NT2/D1 (cell line): ENCODE data around the gene TMEM129.

Experiments used
- DNase-seq: peaks from one replicate; pipeline ENCODE4 v3.0.0-alpha.2; 2011; ENCODE audit warnings: low read depth, low spot score
- H3K27me3 ChIP-seq: 2 replicates; pipeline ENCODE4 v1.6.0; 2011; ENCODE audit warnings: mild to moderate bottlenecking; ENCODE audit not compliant: insufficient read length, insufficient read depth
- H3K36me3 ChIP-seq: 2 replicates; pipeline ENCODE4 v1.6.1; 2011; ENCODE audit warnings: mild to moderate bottlenecking, low read length, mixed read lengths; ENCODE audit not compliant: insufficient read depth, insufficient read length
- H3K4me1 ChIP-seq: 2 replicates; pipeline ENCODE4 v1.5.1; 2011; ENCODE audit not compliant: insufficient read depth, insufficient read length
- H3K4me3 ChIP-seq: 2 replicates; pipeline ENCODE4 v1.5.1; 2011; ENCODE audit warnings: low read depth; ENCODE audit not compliant: insufficient read length
- H3K9ac ChIP-seq: 2 replicates; pipeline ENCODE4 v1.6.0; 2011; ENCODE audit warnings: low read depth; ENCODE audit not compliant: insufficient read length
- H3K9me3 ChIP-seq: 2 replicates; pipeline ENCODE4 v1.5.1; 2011; ENCODE audit warnings: mild to moderate bottlenecking, low read length; ENCODE audit not compliant: insufficient read depth
- SUZ12 ChIP-seq: IDR thresholded peaks from 2 replicates; pipeline ENCODE4 v1.6.1; 2011; ENCODE audit not compliant: insufficient read length, insufficient read depth; ENCODE audit errors: extremely low read depth
- YY1 ChIP-seq: IDR thresholded peaks from 2 replicates; pipeline ENCODE4 v1.6.1; 2011; ENCODE audit not compliant: insufficient read length, insufficient read depth
- ZNF274 ChIP-seq: IDR thresholded peaks from 2 replicates; pipeline ENCODE4 v1.6.1; 2011; ENCODE audit warnings: mild to moderate bottlenecking, low read depth, low read length

The TMEM129 gene

GRCh38 chr4:1721003-1721665 lies at the start of gene TMEM129, which contains the start of gene TACC3:
Gene TMEM129, minus strand, starts transcription at chr4:1721323. Its CDS starts 486 bp downstream, at chr4:1720837.
Gene TACC3, plus strand, starts transcription at chr4:1721521. Its CDS starts 1,901 bp downstream, at chr4:1723422.
- Histone ChIP-seq H3K27me3 (no peaks in the 10 kb centered on the region), H3K9ac (peak within 1 kb of the TSS; percentile 96), H3K4me1 (peaks cover 20% of the 10 kb centered on the region), H3K9me3 (no peaks in the 10 kb centered on the region), H3K36me3 (peaks cover 67% of the 10 kb centered on the region), H3K4me3 (peak within 1 kb of the TSS; percentile 86)
- peak; percentile 95 for DNase-seq
- no peak for TF ChIP-seq SUZ12
- no peak for TF ChIP-seq YY1
- TF ChIP-seq ZNF274, result no peak

GRCh38 chr4:1770791-1771231 lies 49.7 kb upstream of the TMEM129 start:
- H3K9me3 ChIP-seq, result no peaks in the 10 kb centered on the region
- H3K4me3 ChIP-seq, result no peak overlapping the region
- TF ChIP-seq YY1, result no peak
- no peak for TF ChIP-seq ZNF274
- TF ChIP-seq SUZ12, result no peak
- no peaks in the 10 kb centered on the region for H3K36me3 ChIP-seq
- H3K27me3 ChIP-seq, result no peaks in the 10 kb centered on the region
- H3K9ac ChIP-seq, result peak overlapping the region; percentile 54
- DNase-seq, result no peak
- H3K4me1 ChIP-seq, result peaks cover 54% of the 10 kb centered on the region

GRCh38 chr4:1770245-1770644 lies 49.1 kb upstream of the TMEM129 start:
- Histone ChIP-seq H3K9me3 (no peaks in the 10 kb centered on the region), H3K4me1 (peaks cover 55% of the 10 kb centered on the region), H3K9ac (no peak overlapping the region), H3K36me3 (no peaks in the 10 kb centered on the region), H3K27me3 (no peaks in the 10 kb centered on the region), H3K4me3 (no peak overlapping the region)
- DNase-seq, result no peak
- TF ChIP-seq ZNF274 (no peak), YY1 (no peak), SUZ12 (no peak)

- Histone ChIP-seq H3K27me3 (no peaks in the 10 kb centered on the region), H3K4me3 (no peak overlapping the region), H3K4me1 (peaks cover 57% of the 10 kb centered on the region), H3K36me3 (no peaks in the 10 kb centered on the region), H3K9me3 (no peaks in the 10 kb centered on the region), H3K9ac (peak overlapping the region; percentile 2)
- no peak for TF ChIP-seq SUZ12
- no peak for TF ChIP-seq YY1
- no peak for TF ChIP-seq ZNF274
- no peak for DNase-seq
Measured at GRCh38 chr4:1769692-1770091, 48.6 kb upstream of the TMEM129 start.

- TF ChIP-seq ZNF274, result no peak
- no peak for TF ChIP-seq YY1
- TF ChIP-seq SUZ12, result no peak
- Histone ChIP-seq H3K4me3 (peak overlapping the region; percentile 24), H3K9ac (peak overlapping the region; percentile 83), H3K36me3 (no peaks in the 10 kb centered on the region), H3K9me3 (no peaks in the 10 kb centered on the region), H3K4me1 (peaks cover 49% of the 10 kb centered on the region), H3K27me3 (no peaks in the 10 kb centered on the region)
- no peak for DNase-seq
Measured at GRCh38 chr4:1768367-1769034, 47.4 kb upstream of the TMEM129 start.

- no peak for TF ChIP-seq YY1
- no peak for TF ChIP-seq ZNF274
- TF ChIP-seq SUZ12, result no peak
- H3K4me1 ChIP-seq, result peaks cover 47% of the 10 kb centered on the region
- H3K27me3 ChIP-seq, result no peaks in the 10 kb centered on the region
- DNase-seq, result peak; percentile 74
- H3K9me3 ChIP-seq, result no peaks in the 10 kb centered on the region
- H3K36me3 ChIP-seq, result no peaks in the 10 kb centered on the region
- H3K9ac ChIP-seq, result peak overlapping the region; percentile 83
- H3K4me3 ChIP-seq, result peak overlapping the region; percentile 24
Measured at GRCh38 chr4:1767770-1768366, 46.7 kb upstream of the TMEM129 start.

GRCh38 chr4:1767061-1767769 lies 46.1 kb upstream of the TMEM129 start:
- Histone ChIP-seq H3K4me1 (peaks cover 52% of the 10 kb centered on the region), H3K36me3 (no peaks in the 10 kb centered on the region), H3K9ac (peak overlapping the region; percentile 89), H3K9me3 (no peaks in the 10 kb centered on the region), H3K27me3 (peaks cover 4% of the 10 kb centered on the region), H3K4me3 (peak overlapping the region; percentile 42)
- peak; percentile 65 for DNase-seq
- TF ChIP-seq ZNF274, result no peak
- TF ChIP-seq YY1, result no peak
- no peak for TF ChIP-seq SUZ12
